ENCODE results near the gene COA6.

GRCh38 chr1:234431255-234431654, 58.0 kb downstream of the COA6 start:
- TF ChIP-seq POLR2A (IDR thresholded peaks at IDR 0.05; ENCODE audit: borderline replicate concordance, extremely low read depth, insufficient read depth, insufficient read length) (no peak), CTCF (IDR thresholded peaks at IDR 0.05 in 2 of 3, conservative IDR thresholded peaks at IDR 0.05 in 1 of 3; ENCODE audit: borderline replicate concordance in 1 of 3, insufficient read depth in 1 of 3, low read depth in 2 of 3, low read length in 2 of 3) (no peak), FOSL1 (IDR thresholded peaks at IDR 0.05; ENCODE audit: low read depth) (no peak), POLR2AphosphoS5 (IDR thresholded peaks at IDR 0.05; ENCODE audit: low read depth, low read length) (no peak), EZH2 (IDR thresholded peaks at IDR 0.05) (no peak), SIN3A (IDR thresholded peaks at IDR 0.05; ENCODE audit: low read depth) (no peak), ATF3 (IDR thresholded peaks at IDR 0.05) (no peak), EZH2phosphoT487 (IDR thresholded peaks at IDR 0.05; ENCODE audit: borderline replicate concordance) (no peak), CEBPB (IDR thresholded peaks at IDR 0.05; ENCODE audit: low read depth) (no peak), SP1 (IDR thresholded peaks at IDR 0.05; ENCODE audit: low read depth) (no peak)
- TF ChIP-seq, protein P1, sequence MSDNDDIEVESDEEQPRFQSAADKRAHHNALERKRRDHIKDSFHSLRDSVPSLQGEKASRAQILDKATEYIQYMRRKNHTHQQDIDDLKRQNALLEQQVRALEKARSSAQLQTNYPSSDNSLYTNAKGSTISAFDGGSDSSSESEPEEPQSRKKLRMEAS (IDR thresholded peaks at IDR 0.05) = no peak
